Caco-2 (cell line): ENCODE measurements around the gene SLC5A10. TPM values are rescaled to one million over a fixed set of nuclear protein-coding genes. Genes with fewer than 3 reads are reported as not detected.

Experiments used
- BruUV-seq: library from RNA; stranded (reverse); fragments of 400-500 nt; replicated peaks from 2 replicates; lab custom pipeline; 2021; lab: Mats Ljungman, UMichigan
- CTCF ChIA-PET: fragments of 300-600 bp; sonication (Branson Sonifier 250); formaldehyde crosslinking; loops from one replicate; lab custom pipeline; 2022; ENCODE audit warnings: antibody characterized with exemption; lab: Charles Lee
- POLR2A ChIA-PET: fragments of 300-600 bp; sonication (Branson Sonifier 250); formaldehyde crosslinking; loops from one replicate; lab custom pipeline; 2022; ENCODE audit warnings: antibody characterized with exemption; lab: Charles Lee
- DNase-seq, 2 experiments: peaks; one replicate each; pipeline versions ENCODE4 v3.0.0 to v3.0.0-alpha.2; 2020 to 2022
- H3K27me3 ChIP-seq: replicated peaks from 2 replicates; pipeline ENCODE4 v1.6.0; 2011; ENCODE audit warnings: low read length; ENCODE audit not compliant: control insufficient read depth, insufficient read depth
- H3K36me3 ChIP-seq: 2 replicates; pipeline ENCODE4 v1.5.1; 2011; ENCODE audit warnings: low read length; ENCODE audit not compliant: control insufficient read depth, insufficient read depth
- H3K4me1 ChIP-seq: fragments of 250-450 bp; sonication (Bioruptor Pico); 2 replicates; pipeline ENCODE4 v1.5.1; 2020; ENCODE audit warnings: mild to moderate bottlenecking
- H3K4me3 ChIP-seq: 2 replicates; pipeline ENCODE4 v1.5.1; 2011; ENCODE audit warnings: low read depth, mild to moderate bottlenecking, control low read depth, low read length
- H3K9me3 ChIP-seq: fragments of 250-450 bp; sonication (Bioruptor Pico); 2 replicates; pipeline ENCODE4 v1.5.1; 2020; ENCODE audit warnings: mild to moderate bottlenecking, moderate library complexity
- H3K27ac Mint-ChIP-seq: one replicate; pipeline ENCODE4 v1.8.0; 2022; ENCODE audit warnings: mixed read lengths; ENCODE audit not compliant: unreplicated experiment
- H3K27me3 Mint-ChIP-seq: one replicate; pipeline ENCODE4 v1.8.0; 2022; ENCODE audit warnings: mixed read lengths; ENCODE audit not compliant: insufficient read depth, unreplicated experiment
- H3K36me3 Mint-ChIP-seq: one replicate; pipeline ENCODE4 v1.8.0; 2022; ENCODE audit warnings: mild to moderate bottlenecking, mixed read lengths; ENCODE audit not compliant: insufficient read depth, unreplicated experiment
- H3K4me1 Mint-ChIP-seq: one replicate; pipeline ENCODE4 v1.8.0; 2022; ENCODE audit warnings: low read depth, mixed read lengths; ENCODE audit not compliant: unreplicated experiment
- H3K4me3 Mint-ChIP-seq: one replicate; pipeline ENCODE4 v1.8.0; 2022; ENCODE audit warnings: mild to moderate bottlenecking, moderate library complexity, mixed read lengths; ENCODE audit not compliant: unreplicated experiment
- H3K9me3 Mint-ChIP-seq: one replicate; pipeline ENCODE4 v1.8.0; 2022; ENCODE audit warnings: mixed read lengths; ENCODE audit not compliant: unreplicated experiment
- CTCF ChIP-seq, 2 experiments: fragments of 200-600 bp in 1 of 2; IDR thresholded peaks; 1 replicate in 1 of 2; 2 replicates in 1 of 2; pipeline versions ENCODE4 v1.5.1 to v1.8.0; 2011 to 2022; ENCODE audit warnings: antibody characterized with exemption in 1 of 2, control low read depth in 1 of 2, inconsistent platforms in 1 of 2, low read depth in 1 of 2, low read length in 1 of 2, mild to moderate bottlenecking in 1 of 2, moderate library complexity in 1 of 2; ENCODE audit not compliant: insufficient read depth in 1 of 2, severe bottlenecking in 1 of 2, unreplicated experiment in 1 of 2
- intact Hi-C: fragments of 100-400 bp; cut with micrococcal nuclease; formaldehyde crosslinking; loops from one replicate; pipeline ENCODE4 v1.10.0; 2022; ENCODE audit not compliant: unreplicated experiment
- total RNA-seq: library from RNA; stranded (reverse); gene quantifications from 2 replicates; pipeline ENCODE4 v1.2.3, GENCODE V29; 2022

Gene SLC5A10
- total RNA-seq, 1 experiment from 2014 or later, result 0.27 TPM

GRCh38 chr17:18950944-18951905 is 740 bp upstream of the SLC5A10 start:
- CTCF ChIA-PET, result no interaction called here
- no TSS peak for BruUV-seq

GRCh38 chr17:18953231-18953728 is 1.3 kb downstream of the SLC5A10 start:
- intact Hi-C loops, result no loop called here
- no peaks in the 10 kb centered on the region for H3K27me3 ChIP-seq
- no peaks in the 10 kb centered on the region for H3K9me3 Mint-ChIP-seq
- H3K27me3 Mint-ChIP-seq, result no peaks in the 10 kb centered on the region
- H3K9me3 ChIP-seq, result no peaks in the 10 kb centered on the region
- POLR2A ChIA-PET, result no interaction called here
- CTCF ChIA-PET, result interaction anchor here (1.3 kb wide), 1 partner anchor 8 kb away, joined by 6 read pairs; no protein-coding TSS in a partner anchor
- no peak overlapping the region for H3K27ac Mint-ChIP-seq
- TF ChIP-seq CTCF (IDR thresholded peaks at IDR 0.05; ENCODE audit: insufficient read depth in 1 of 2, low read depth in 1 of 2, low read length in 1 of 2, severe bottlenecking in 1 of 2, unreplicated experiment in 1 of 2), result no peak
- BruUV-seq, result no TSS peak
- no peaks in the 10 kb centered on the region for H3K36me3 Mint-ChIP-seq
- H3K4me3 ChIP-seq, result no peak overlapping the region
- no peaks in the 10 kb centered on the region; the same call in 1 of the 2 replicates for H3K4me1 ChIP-seq
- H3K4me1 Mint-ChIP-seq, result no peaks in the 10 kb centered on the region
- H3K36me3 ChIP-seq, result no peaks in the 10 kb centered on the region
- no peak overlapping the region for H3K4me3 Mint-ChIP-seq
- DNase-seq, result no peak

More at GRCh38 chr17:18950944-18951905, 740 bp upstream of the SLC5A10 start:
- Histone ChIP-seq H3K27me3 (no peaks in the 10 kb centered on the region), H3K9me3 (no peaks in the 10 kb centered on the region), H3K36me3 (no peaks in the 10 kb centered on the region), H3K4me1 (peaks cover 11% of the 10 kb centered on the region), H3K4me3 (no peak overlapping the region)
- H3K4me3 Mint-ChIP-seq, result no peak overlapping the region
- no peak for TF ChIP-seq CTCF (IDR thresholded peaks at IDR 0.05; ENCODE audit: insufficient read depth in 1 of 2, low read depth in 1 of 2, low read length in 1 of 2, severe bottlenecking in 1 of 2, unreplicated experiment in 1 of 2)
- no peak overlapping the region for H3K27ac Mint-ChIP-seq
- H3K36me3 Mint-ChIP-seq, result no peaks in the 10 kb centered on the region
- POLR2A ChIA-PET, result no interaction called here
- no peaks in the 10 kb centered on the region for H3K27me3 Mint-ChIP-seq
- DNase-seq, result no peak
- intact Hi-C loops, result no loop called here
- no peaks in the 10 kb centered on the region for H3K9me3 Mint-ChIP-seq
- peaks cover 13% of the 10 kb centered on the region for H3K4me1 Mint-ChIP-seq

- Mint-ChIP-seq H3K9me3 (no peaks in the 10 kb centered on the region), H3K27ac (no peak overlapping the region), H3K4me3 (no peak overlapping the region), H3K36me3 (no peaks in the 10 kb centered on the region), H3K27me3 (no peaks in the 10 kb centered on the region), H3K4me1 (no peaks in the 10 kb centered on the region)
- Histone ChIP-seq H3K27me3 (no peaks in the 10 kb centered on the region), H3K9me3 (no peaks in the 10 kb centered on the region), H3K4me3 (no peak overlapping the region), H3K4me1 (no peaks in the 10 kb centered on the region; the same call in 1 of the 2 replicates), H3K36me3 (no peaks in the 10 kb centered on the region)
- TF ChIP-seq CTCF (IDR thresholded peaks at IDR 0.05; ENCODE audit: insufficient read depth in 1 of 2, low read depth in 1 of 2, low read length in 1 of 2, severe bottlenecking in 1 of 2, unreplicated experiment in 1 of 2), result no peak
- CTCF ChIA-PET, result interaction anchor here (0.7 kb wide), 1 partner anchor 51 kb away, joined by 3 read pairs; no protein-coding TSS in a partner anchor
- intact Hi-C loops, result no loop called here
- no peak for DNase-seq
- no TSS peak for BruUV-seq
- POLR2A ChIA-PET, result no interaction called here
These were observed 2.4 kb downstream of the SLC5A10 start for GRCh38 chr17:18954321-18954720.
